Suprapubic skin (tissue), 4 donors: Measurements from ENCODE around the gene CHD9.

Experiments
- EP300 ChIP-seq: sonication (generic); formaldehyde crosslinking; IDR thresholded peaks from one replicate; pipeline ENCODE4 v1.6.1; 2017; ENCODE audit warnings: antibody characterized with exemption
- POLR2AphosphoS5 ChIP-seq, 3 donors: sonication (generic); formaldehyde crosslinking; IDR thresholded peaks; one replicate each; pipeline ENCODE4 v1.6.1; 2017; ENCODE audit warnings: antibody characterized with exemption in 3 of 3
- TF ChIP-seq, protein P1 (sequence below), 2 donors: fragments of 200-600 bp in 1 of 2; fragments of 450-650 bp in 1 of 2; sonication (generic) in 1 of 2; IDR thresholded peaks; one replicate each; pipeline ENCODE4 v1.5.1; 2016 to 2019; ENCODE audit warnings: antibody characterized with exemption in 2 of 2, mild to moderate bottlenecking in 1 of 2, moderate library complexity in 1 of 2

DNA sequence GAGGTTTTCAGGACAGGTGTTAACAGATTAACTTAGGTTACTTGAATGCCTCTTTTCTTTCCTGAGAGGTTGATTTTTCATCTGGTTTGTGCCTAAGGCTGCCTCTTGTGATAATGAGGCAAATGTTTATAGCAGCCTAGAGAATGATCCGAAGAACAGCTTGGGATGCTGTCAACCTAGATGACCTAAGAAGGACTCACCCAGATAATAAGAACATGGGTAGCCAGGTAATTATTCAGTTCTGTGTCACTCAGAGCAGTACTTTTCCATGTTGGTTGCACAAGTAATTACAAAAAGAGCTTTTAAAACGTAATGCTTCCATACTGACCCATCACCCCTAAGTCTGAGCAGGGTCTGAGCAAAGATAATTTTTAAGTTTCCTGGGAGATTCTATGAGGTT, 60.3 kb downstream of the CHD9 start:
- TF ChIP-seq, protein P1, sequence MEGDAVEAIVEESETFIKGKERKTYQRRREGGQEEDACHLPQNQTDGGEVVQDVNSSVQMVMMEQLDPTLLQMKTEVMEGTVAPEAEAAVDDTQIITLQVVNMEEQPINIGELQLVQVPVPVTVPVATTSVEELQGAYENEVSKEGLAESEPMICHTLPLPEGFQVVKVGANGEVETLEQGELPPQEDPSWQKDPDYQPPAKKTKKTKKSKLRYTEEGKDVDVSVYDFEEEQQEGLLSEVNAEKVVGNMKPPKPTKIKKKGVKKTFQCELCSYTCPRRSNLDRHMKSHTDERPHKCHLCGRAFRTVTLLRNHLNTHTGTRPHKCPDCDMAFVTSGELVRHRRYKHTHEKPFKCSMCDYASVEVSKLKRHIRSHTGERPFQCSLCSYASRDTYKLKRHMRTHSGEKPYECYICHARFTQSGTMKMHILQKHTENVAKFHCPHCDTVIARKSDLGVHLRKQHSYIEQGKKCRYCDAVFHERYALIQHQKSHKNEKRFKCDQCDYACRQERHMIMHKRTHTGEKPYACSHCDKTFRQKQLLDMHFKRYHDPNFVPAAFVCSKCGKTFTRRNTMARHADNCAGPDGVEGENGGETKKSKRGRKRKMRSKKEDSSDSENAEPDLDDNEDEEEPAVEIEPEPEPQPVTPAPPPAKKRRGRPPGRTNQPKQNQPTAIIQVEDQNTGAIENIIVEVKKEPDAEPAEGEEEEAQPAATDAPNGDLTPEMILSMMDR (IDR thresholded peaks at IDR 0.05): no peak
- TF ChIP-seq EP300 (no peak), POLR2AphosphoS5 (IDR thresholded peaks at IDR 0.05) (no peak)
